Liver (tissue), 3 donors: Measurements from ENCODE around the gene NEUROD4.

Source experiments
- CTCF ChIP-seq: fragments of 150-350 bp; IDR thresholded peaks from 2 replicates; pipeline ENCODE4 v1.5.1; 2017; ENCODE audit warnings: improper control_type of control experiment, low read depth, low read length; ENCODE audit not compliant: missing input control
- FOXA1 ChIP-seq: IDR thresholded peaks from 2 replicates; pipeline ENCODE4 v1.6.1; 2016; ENCODE audit warnings: antibody characterized with exemption
- REST ChIP-seq: IDR thresholded peaks from 2 replicates; pipeline ENCODE4 v1.6.1; 2016; ENCODE audit warnings: antibody characterized with exemption, mild to moderate bottlenecking
- SP1 ChIP-seq: IDR thresholded peaks from 2 replicates; pipeline ENCODE4 v1.6.1; 2018; ENCODE audit warnings: antibody characterized with exemption, mild to moderate bottlenecking
- YY1 ChIP-seq: IDR thresholded peaks from 2 replicates; pipeline ENCODE4 v1.6.1; 2016; ENCODE audit warnings: antibody characterized with exemption, mild to moderate bottlenecking
- ZBTB33 ChIP-seq: IDR thresholded peaks from 2 replicates; pipeline ENCODE4 v1.6.1; 2016; ENCODE audit warnings: antibody characterized with exemption
- donor health status: healthy.
- donor health status: healthy.

- no peak for TF ChIP-seq ZBTB33
- TF ChIP-seq CTCF = no peak
- no peak for TF ChIP-seq YY1
- TF ChIP-seq FOXA1 = no peak
- no peak for TF ChIP-seq REST
- TF ChIP-seq SP1 = no peak
Observed at GRCh38 chr12:54987611-54988231, 32.1 kb upstream of the NEUROD4 start.
